ENCODE measurements around the gene SYCE3.

DNA sequence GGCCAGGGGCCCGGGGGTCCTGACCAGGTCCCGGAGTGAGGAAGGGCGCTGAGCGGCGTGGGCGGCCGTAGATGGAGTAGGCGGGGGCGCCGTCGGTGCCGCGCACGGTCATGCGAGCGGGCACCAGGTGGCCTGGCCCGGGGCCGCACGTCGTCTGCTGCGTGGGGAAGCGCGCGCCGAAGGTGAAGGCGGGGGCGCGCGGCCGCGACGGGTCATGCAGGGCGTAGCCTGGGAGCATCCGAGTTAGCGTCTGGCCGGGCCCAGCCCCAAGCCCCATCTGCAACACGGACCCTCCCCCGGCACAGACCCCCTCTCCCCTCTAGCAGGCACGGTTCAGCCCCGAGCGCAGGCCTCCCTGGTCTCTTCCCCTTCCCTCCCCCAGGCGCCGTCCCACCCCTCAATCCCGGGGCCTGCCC, 31.2 kb downstream of the SYCE3 start:
- TF ChIP-seq EZH2 (IDR thresholded peaks at IDR 0.05; ENCODE audit: borderline replicate concordance, low read depth, low read length) (no peak), EP300 (IDR thresholded peaks at IDR 0.05; ENCODE audit: low read length) (no peak), NFYB (IDR thresholded peaks at IDR 0.05; ENCODE audit: extremely low read depth, insufficient read length) (no peak)
- TF ChIP-seq, protein P1, sequence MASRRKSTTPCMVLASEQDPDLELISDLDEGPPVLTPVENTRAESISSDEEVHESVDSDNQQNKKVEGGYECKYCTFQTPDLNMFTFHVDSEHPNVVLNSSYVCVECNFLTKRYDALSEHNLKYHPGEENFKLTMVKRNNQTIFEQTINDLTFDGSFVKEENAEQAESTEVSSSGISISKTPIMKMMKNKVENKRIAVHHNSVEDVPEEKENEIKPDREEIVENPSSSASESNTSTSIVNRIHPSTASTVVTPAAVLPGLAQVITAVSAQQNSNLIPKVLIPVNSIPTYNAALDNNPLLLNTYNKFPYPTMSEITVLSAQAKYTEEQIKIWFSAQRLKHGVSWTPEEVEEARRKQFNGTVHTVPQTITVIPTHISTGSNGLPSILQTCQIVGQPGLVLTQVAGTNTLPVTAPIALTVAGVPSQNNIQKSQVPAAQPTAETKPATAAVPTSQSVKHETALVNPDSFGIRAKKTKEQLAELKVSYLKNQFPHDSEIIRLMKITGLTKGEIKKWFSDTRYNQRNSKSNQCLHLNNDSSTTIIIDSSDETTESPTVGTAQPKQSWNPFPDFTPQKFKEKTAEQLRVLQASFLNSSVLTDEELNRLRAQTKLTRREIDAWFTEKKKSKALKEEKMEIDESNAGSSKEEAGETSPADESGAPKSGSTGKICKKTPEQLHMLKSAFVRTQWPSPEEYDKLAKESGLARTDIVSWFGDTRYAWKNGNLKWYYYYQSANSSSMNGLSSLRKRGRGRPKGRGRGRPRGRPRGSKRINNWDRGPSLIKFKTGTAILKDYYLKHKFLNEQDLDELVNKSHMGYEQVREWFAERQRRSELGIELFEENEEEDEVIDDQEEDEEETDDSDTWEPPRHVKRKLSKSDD (conservative IDR thresholded peaks at IDR 0.05; ENCODE audit: low read length), result no peak

All from K562 (cell line).